Rectal smooth muscle tissue (tissue), 1 donor: ENCODE data around the gene FBXL7.
"Not testable (repeated sequence)": the region's sequence is repeated elsewhere in the genome, so short reads cannot be mapped to it uniquely, and the experiment has no call there.

Source experiments
- H3K27ac ChIP-seq: one replicate; pipeline ENCODE4 v1.7.0; 2013; ENCODE audit warnings: low read depth, low read length, inconsistent platforms
- H3K27me3 ChIP-seq: one replicate; pipeline ENCODE4 v1.7.0; 2013; ENCODE audit warnings: low read length; ENCODE audit not compliant: control insufficient read depth, insufficient read depth
- H3K36me3 ChIP-seq: one replicate; pipeline ENCODE4 v1.7.0; 2013; ENCODE audit warnings: low read length; ENCODE audit not compliant: control insufficient read depth, insufficient read depth
- H3K4me1 ChIP-seq: one replicate; pipeline ENCODE4 v1.7.0; 2013; ENCODE audit warnings: low read length; ENCODE audit not compliant: control insufficient read depth, insufficient read depth
- H3K4me3 ChIP-seq: one replicate; pipeline ENCODE4 v1.7.0; 2013; ENCODE audit warnings: low read length
- H3K9ac ChIP-seq: one replicate; pipeline ENCODE4 v1.7.0; 2013; ENCODE audit warnings: low read length

The FBXL7 gene

GRCh38 chr5:15834596-15835245 lies 334.7 kb downstream of the FBXL7 start:
- Histone ChIP-seq H3K9ac (no peak overlapping the region), H3K4me3 (no peak overlapping the region), H3K36me3 (no peaks in the 10 kb centered on the region), H3K4me1 (peaks cover 11% of the 10 kb centered on the region), H3K27ac (no peak overlapping the region), H3K27me3 (no peaks in the 10 kb centered on the region)

- no peaks in the 10 kb centered on the region for H3K27me3 ChIP-seq
- no peak overlapping the region for H3K27ac ChIP-seq
- H3K9ac ChIP-seq = no peak overlapping the region
Measured at GRCh38 chr5:15835514-15835913, 335.5 kb downstream of the FBXL7 start.

GRCh38 chr5:15837551-15838289 lies 337.7 kb downstream of the FBXL7 start:
- no peaks in the 10 kb centered on the region for H3K36me3 ChIP-seq
- H3K27ac ChIP-seq = no peak overlapping the region
- H3K27me3 ChIP-seq = no peaks in the 10 kb centered on the region
- H3K4me3 ChIP-seq = no peak overlapping the region
- no peak overlapping the region for H3K9ac ChIP-seq
- H3K4me1 ChIP-seq = no peaks in the 10 kb centered on the region

More at GRCh38 chr5:15835514-15835913, 335.5 kb downstream of the FBXL7 start:
- Histone ChIP-seq H3K4me3 (no peak overlapping the region), H3K4me1 (peaks cover 11% of the 10 kb centered on the region), H3K36me3 (no peaks in the 10 kb centered on the region)

- Histone ChIP-seq H3K4me3 (no peak overlapping the region), H3K27ac (no peak overlapping the region), H3K4me1 (no peaks in the 10 kb centered on the region), H3K36me3 (no peaks in the 10 kb centered on the region), H3K27me3 (no peaks in the 10 kb centered on the region), H3K9ac (no peak overlapping the region)
Measured at GRCh38 chr5:15844253-15844652, 344.3 kb downstream of the FBXL7 start.

DNA sequence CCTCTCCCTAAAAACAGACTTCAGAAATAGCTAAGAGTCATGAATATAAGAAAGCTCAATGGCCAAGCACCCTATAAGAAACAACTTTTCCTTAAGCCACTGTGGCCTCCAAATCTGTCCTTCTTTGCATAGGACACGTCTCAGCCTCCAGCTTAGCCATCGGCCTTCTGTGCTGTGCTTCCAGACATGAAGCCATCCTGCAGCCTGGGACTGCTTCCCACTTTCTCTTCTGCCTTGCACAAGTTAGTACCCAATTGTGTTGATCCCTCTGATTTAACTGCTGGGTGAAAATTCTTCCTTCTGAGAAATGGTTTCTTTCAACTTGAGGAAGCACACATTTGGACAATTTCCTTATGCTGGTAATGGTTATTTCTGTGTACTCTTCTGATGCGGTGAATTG lies 344.9 kb downstream of the FBXL7 start:
- H3K27me3 ChIP-seq = no peaks in the 10 kb centered on the region
- no peak overlapping the region for H3K9ac ChIP-seq
- no peak overlapping the region for H3K4me3 ChIP-seq
- no peaks in the 10 kb centered on the region for H3K4me1 ChIP-seq
- no peaks in the 10 kb centered on the region for H3K36me3 ChIP-seq
- no peak overlapping the region for H3K27ac ChIP-seq

- Histone ChIP-seq H3K27me3 (no peaks in the 10 kb centered on the region), H3K27ac (no peak overlapping the region), H3K4me3 (no peak overlapping the region), H3K4me1 (no peaks in the 10 kb centered on the region), H3K9ac (no peak overlapping the region), H3K36me3 (no peaks in the 10 kb centered on the region)
Measured at GRCh38 chr5:15850536-15850935, 350.6 kb downstream of the FBXL7 start.

DNA sequence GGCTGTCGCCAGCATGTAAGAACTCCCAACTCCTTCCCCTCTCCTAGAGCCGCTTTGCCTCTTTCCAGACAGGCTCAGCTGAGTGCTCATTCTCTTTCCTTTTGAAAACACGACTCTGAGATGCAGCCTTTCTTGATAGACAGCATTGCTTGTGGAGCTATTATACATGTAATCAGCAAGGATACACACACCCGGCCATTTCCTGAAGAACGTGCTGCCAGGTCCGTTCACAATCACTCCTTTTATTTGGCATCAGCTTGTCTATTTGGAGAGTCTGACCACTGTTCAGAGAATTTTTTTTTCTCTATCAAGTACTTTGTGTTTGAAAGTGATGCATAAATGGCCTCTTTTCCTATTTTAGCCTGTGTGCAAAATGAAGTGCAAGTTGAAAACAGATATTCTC lies 351.0 kb downstream of the FBXL7 start:
- no peak overlapping the region for H3K9ac ChIP-seq
- H3K4me1 ChIP-seq = no peaks in the 10 kb centered on the region
- no peak overlapping the region for H3K27ac ChIP-seq
- no peaks in the 10 kb centered on the region for H3K36me3 ChIP-seq
- no peak overlapping the region for H3K4me3 ChIP-seq
- no peaks in the 10 kb centered on the region for H3K27me3 ChIP-seq

DNA sequence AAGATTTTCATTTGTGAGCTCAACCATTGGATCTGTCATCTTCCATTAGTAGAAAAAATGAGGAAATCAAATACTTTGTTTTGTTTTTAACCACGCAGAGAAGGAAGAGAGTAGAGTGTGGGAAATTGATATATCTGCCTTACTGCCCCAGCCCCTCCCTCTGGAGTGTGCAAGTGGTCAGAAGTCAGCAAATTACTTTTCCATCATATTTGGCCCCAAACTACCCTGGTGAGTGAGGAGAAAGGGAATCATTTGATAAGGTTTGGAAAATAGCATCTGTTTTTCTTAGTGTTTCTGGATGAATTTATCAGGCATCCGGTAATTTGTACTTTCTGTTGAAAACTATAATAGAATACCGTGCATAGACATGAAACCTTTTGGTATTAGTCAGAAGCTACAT lies 352.2 kb downstream of the FBXL7 start:
- Histone ChIP-seq H3K4me1 (no peaks in the 10 kb centered on the region), H3K27me3 (no peaks in the 10 kb centered on the region), H3K4me3 (no peak overlapping the region), H3K36me3 (no peaks in the 10 kb centered on the region), H3K9ac (no peak overlapping the region), H3K27ac (no peak overlapping the region)

- no peak overlapping the region for H3K9ac ChIP-seq
- H3K4me3 ChIP-seq = no peak overlapping the region
- H3K36me3 ChIP-seq = no peaks in the 10 kb centered on the region
- H3K4me1 ChIP-seq = no peaks in the 10 kb centered on the region
- H3K27ac ChIP-seq = no peak overlapping the region
- no peaks in the 10 kb centered on the region for H3K27me3 ChIP-seq
Measured at GRCh38 chr5:15852949-15853348, 353.0 kb downstream of the FBXL7 start.

GRCh38 chr5:15858326-15858725 lies 358.3 kb downstream of the FBXL7 start:
- Histone ChIP-seq H3K4me1 (no peaks in the 10 kb centered on the region), H3K4me3 (no peak overlapping the region), H3K9ac (no peak overlapping the region), H3K36me3 (no peaks in the 10 kb centered on the region), H3K27me3 (no peaks in the 10 kb centered on the region), H3K27ac (no peak overlapping the region)

DNA sequence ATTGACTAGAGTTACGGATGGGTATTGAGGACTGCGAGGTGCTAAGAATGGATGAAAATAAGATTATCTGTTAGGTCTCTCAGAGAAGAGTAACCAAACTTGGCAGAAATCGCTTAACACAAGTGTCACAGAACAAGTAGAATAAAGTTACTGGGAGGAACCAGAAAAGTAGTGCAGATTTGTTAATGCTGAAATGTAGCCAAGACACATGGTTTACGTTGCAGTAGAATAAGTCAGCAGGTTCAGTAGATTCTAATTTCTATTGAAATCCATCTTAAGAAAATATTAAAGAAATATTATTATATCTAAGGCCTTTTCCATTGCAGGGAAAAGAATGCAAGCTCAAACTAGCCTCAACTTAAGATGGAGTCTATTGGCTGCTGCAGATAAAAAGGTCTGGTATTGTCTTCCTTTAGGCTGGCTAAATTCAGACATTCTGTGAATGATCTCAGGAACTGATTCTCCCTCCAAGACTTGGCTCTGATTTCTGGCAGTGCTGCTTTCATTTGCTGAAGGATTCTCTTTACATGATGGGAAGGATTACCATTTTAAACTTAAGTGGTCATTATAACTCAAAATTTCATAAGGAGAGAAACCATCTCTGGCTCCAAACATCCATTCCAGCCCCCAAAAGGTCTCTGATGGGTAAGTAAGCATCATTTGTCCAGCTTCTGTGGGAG lies 364.7 kb downstream of the FBXL7 start:
- no peaks in the 10 kb centered on the region for H3K4me1 ChIP-seq
- H3K27ac ChIP-seq = no peak overlapping the region
- no peaks in the 10 kb centered on the region for H3K27me3 ChIP-seq
- no peak overlapping the region for H3K4me3 ChIP-seq
- no peak overlapping the region for H3K9ac ChIP-seq
- H3K36me3 ChIP-seq = no peaks in the 10 kb centered on the region

- not testable (repeated sequence) for H3K36me3 ChIP-seq, H3K4me3 ChIP-seq, H3K27me3 ChIP-seq, H3K4me1 ChIP-seq, H3K9ac ChIP-seq, H3K27ac ChIP-seq
Measured at GRCh38 chr5:15872259-15872658, 372.3 kb downstream of the FBXL7 start.
